Choroid plexus epithelial cell (primary cell): Measurements from ENCODE around the gene C1orf159.
"Not testable (repeated sequence)": the region's sequence is repeated elsewhere in the genome, so short reads cannot be mapped to it uniquely, and the experiment has no call there.

Experiments
- DNase-seq: peaks from one replicate; pipeline ENCODE4 v3.0.0-alpha.2; 2010; ENCODE audit warnings: low read depth
- H3K4me3 ChIP-seq: 2 replicates; pipeline ENCODE4 v1.5.1; 2011; ENCODE audit warnings: low read depth, mild to moderate bottlenecking, control low read depth, low read length, moderate library complexity
- TF ChIP-seq, protein P1 (sequence below): conservative IDR thresholded peaks from 2 replicates; pipeline ENCODE4 v1.5.1; 2011; ENCODE audit warnings: low read depth, mild to moderate bottlenecking, control low read depth, inconsistent platforms, low read length, moderate library complexity

C1orf159 gene

DNA sequence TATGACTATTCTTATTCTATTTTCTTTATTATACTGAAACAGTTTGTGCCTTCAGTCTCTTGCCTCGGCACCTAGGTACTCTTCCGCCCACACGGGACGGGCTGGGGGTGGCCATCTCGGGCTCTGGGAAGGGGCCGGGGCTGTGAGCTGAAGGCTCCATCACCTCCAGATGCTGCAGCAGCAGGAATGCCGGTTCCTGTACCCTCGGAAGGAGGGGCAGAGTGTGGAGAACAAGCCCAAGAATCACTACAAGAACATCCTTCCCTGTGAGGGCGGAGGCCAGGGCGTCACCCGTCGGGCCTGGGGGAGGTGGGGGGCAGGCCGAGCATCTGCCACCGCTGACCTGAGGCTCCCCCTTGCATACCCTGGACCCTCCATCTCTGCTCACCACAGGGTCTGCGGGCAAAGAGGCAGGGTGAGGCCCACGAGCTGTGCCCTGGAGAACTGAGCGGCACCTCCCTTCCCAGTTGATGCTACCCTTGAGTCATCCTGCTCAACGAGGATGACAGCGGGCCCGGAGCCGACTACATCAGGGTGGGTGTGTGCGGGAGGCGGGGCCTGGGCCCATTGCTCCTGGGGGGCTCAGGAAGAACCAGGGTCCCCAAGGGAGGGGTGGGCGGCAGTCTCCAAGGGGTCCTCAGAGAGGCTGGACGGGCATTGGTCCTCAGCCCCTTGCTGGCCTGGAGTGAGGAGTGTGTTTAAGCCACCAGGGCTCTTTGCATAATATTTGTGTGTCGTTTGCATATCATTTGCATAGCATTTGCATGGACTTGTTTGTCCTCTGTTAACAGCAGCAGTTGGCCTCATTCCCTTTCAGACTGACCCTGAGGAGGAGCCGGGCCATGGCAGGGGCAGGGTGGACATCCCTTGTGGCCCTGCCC lies 49.2 kb downstream of the C1orf159 start:
- no peak for DNase-seq
- H3K4me3 ChIP-seq, result no peak overlapping the region
- TF ChIP-seq, protein P1, sequence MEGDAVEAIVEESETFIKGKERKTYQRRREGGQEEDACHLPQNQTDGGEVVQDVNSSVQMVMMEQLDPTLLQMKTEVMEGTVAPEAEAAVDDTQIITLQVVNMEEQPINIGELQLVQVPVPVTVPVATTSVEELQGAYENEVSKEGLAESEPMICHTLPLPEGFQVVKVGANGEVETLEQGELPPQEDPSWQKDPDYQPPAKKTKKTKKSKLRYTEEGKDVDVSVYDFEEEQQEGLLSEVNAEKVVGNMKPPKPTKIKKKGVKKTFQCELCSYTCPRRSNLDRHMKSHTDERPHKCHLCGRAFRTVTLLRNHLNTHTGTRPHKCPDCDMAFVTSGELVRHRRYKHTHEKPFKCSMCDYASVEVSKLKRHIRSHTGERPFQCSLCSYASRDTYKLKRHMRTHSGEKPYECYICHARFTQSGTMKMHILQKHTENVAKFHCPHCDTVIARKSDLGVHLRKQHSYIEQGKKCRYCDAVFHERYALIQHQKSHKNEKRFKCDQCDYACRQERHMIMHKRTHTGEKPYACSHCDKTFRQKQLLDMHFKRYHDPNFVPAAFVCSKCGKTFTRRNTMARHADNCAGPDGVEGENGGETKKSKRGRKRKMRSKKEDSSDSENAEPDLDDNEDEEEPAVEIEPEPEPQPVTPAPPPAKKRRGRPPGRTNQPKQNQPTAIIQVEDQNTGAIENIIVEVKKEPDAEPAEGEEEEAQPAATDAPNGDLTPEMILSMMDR, result no peak

DNA sequence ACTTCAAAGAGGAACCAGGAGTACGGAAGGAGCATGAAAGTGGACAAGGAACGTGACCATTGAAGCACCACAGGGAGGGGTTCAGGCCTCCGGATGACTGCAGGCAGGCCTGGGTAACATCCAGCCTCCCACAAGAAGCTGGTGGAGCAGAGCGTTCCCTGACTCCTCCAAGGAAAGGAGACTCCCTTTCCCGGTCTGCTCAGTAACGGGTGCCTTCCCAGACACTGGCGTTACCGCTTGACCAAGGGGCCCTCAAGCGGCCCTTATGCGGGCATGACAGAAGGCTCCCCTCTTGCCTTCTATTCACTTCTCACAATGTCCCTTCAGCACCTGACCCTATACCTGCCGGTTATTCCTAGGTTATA lies 50.0 kb downstream of the C1orf159 start:
- DNase-seq, H3K4me3 ChIP-seq: not testable (repeated sequence)

DNA sequence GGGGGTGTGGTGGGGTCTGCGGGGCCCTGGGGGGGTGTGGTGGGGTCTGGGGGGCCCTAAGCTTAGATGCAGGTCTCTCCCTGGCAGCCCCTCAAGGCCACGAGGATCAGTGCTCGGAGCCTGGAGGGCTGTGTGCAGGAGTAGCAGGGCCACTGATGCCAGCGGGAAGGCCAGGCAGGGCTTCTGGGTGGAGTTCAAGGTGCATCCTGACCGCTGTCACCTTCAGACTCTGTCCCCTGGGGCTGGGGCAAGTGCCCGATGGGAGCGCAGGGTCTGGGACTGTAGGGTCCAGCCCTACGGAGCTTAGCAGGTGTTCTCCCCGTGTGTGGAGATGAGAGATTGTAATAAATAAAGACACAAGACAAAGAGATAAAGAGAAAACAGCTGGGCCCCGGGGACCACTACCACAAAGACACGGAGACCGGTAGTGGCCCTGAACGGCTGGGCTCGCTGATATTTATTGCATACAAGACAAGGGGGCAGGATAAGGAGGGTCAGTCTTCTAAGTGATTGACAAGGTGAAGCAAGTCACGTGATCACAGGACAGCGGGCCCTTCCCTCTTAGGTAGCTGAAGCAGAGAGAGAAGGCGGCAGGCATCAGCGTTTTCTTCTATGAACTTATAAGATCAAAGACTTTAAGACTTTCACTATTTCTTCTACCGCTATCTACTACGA lies 50.5 kb downstream of the C1orf159 start:
- no peak overlapping the region for H3K4me3 ChIP-seq
- TF ChIP-seq, protein P1, result no peak
- no peak for DNase-seq

DNA sequence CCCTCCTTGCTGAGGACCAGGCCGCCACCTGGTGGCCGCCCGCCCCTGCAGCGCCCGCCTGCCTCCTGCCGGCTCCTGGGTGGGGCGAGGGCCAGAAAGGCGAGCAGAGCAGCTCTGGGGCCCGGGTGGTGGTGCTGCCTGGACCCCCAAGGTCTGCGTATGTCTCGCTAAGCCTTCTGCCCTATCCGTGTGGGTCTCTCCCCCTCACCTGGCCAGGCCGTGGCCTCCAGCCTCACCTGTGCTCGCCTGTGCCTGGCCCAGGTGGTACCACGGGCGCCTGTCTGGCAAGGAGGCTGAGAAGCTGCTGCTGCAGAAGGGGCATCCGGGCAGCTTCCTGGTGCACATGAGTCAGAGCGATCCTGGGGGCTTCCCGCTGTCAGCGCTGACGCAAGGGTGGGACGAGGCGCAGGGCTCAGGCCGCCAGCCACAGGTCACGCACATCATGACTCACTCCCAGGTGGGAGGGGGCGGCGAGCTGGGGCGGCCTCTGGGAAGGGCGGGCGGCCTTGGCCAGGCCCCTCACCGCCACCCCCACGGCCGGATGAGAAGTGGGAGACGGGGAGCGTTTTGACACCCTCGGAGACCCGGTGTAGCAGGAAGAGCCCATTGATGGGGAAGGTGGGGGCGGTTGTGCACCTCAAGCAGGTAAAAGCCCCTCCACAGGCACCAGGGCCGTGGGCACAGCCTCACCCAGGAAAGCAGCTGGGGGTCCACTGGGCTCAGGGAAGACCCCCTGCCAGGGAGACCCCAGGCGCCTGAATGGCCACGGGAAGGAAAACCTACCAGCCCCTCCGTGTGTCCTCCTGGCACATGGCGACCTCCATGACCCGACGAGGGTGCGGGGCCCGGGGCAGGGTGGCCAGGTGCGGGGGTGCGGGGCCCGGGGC lies 51.7 kb downstream of the C1orf159 start:
- TF ChIP-seq, protein P1, result peak; percentile 69
- no peak overlapping the region for H3K4me3 ChIP-seq

DNA sequence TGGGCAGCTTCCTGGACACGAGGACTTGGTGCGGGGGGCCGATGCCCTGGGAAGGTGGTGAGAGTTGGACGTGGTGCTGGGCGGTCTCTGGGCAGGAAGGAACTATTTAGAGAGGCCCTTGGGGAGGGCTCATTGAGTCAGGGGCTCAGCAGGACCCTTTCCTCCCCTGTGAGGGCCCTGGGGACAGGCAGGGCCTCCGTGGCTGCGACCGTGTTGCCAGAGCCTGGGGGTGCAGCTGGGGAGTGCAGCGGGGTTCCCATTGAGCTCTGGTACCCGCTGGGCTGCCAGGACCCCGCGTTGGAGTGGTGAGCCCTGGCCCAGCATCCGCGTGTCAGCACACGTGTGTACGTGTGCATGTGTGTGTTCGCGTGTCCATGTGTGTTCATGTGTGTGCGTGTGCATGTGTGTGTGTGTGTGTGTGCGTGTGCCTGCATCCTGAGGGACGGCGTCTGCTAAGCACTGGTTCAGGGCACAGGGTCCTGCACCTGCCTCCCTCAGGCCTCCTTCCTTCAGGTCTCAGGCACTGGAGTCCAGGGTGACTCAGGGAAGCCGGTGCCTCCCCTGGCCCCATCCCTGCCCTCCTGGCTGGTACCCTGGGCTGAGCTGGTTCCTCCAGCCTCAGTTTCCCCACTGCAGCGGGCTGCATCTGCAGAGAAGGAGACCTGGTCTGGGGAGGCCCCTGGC lies 52.5 kb downstream of the C1orf159 start:
- no peak overlapping the region for H3K4me3 ChIP-seq
- DNase-seq, result no peak
- TF ChIP-seq, protein P1, result no peak

More for the DNA sequence above, 51.7 kb downstream of the C1orf159 start:
- peak; percentile 89 for DNase-seq

DNA sequence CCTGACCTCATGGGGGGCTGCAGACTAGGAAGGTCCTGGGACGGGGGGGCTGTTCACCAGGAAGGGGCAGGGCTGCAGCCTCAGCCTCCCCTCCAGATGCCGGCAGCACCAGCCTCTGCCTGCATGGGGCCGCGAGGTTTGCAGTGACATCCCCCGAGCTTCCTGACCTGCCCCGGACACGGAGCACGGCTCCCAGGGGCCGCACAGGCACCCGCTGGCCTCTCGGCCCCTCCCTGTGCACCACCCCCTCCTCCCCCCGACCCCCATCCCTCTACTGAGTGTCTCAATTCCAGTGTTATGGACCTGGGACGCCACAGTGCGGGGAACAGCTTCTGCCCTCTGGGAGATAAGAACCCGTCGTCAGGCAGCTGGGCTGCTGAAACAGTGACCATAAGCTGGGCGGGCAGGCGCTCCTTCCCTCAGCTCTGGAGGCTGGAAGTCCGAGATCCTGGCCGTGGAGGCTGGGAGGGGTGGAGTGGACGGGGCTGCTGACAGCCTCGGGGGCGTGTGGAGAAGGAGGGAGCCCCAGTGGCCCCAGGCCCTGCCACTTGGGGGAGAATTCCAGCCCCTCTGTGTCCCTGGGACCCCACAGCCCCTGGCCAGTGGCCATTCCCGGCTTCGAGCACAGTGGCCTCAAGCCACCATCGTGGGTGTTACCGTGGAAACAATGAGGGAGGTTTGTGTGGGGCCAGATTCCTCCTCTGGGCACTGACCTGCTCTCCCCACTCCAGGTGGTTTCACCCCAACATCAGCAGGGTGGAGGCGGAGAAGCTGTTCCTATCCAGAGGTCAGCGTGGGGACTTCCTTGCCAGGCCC lies 53.3 kb downstream of the C1orf159 start:
- TF ChIP-seq, protein P1, result no peak
- no peak overlapping the region for H3K4me3 ChIP-seq
- peak; percentile 41 for DNase-seq
